Panc1 (cell line): ENCODE results near the gene COL26A1.

ENCODE experiments used
- CTCF ChIP-seq: fragments of 450-650 bp; IDR thresholded peaks from 2 replicates; pipeline ENCODE4 v1.5.1; 2017; ENCODE audit warnings: mild to moderate bottlenecking
- POLR2AphosphoS5 ChIP-seq: IDR thresholded peaks from 2 replicates; pipeline ENCODE4 v1.6.1; 2012; ENCODE audit warnings: mild to moderate bottlenecking, low read depth, low read length, moderate library complexity

- TF ChIP-seq CTCF (no peak), POLR2AphosphoS5 (no peak)
These were observed 5.2 kb upstream of the COL26A1 start for GRCh38 chr7:101357433-101357832.
